Endothelial cell of umbilical vein (primary cell): ENCODE measurements around the gene ZNF74. TPM values are rescaled to one million over a fixed set of nuclear protein-coding genes. Genes with fewer than 3 reads are reported as not detected.

Experiments used
- BruUV-seq: library from RNA; stranded (reverse); fragments of 400-500 nt; replicated peaks from 2 replicates; lab custom pipeline; 2021; lab: Mats Ljungman, UMichigan
- CTCF ChIA-PET: fragments of 300-600, 350-600 bp; sonication (Branson Sonifier 250); formaldehyde crosslinking; loops from one replicate; lab custom pipeline; 2021; ENCODE audit warnings: antibody characterized with exemption, inconsistent platforms; lab: Charles Lee
- POLR2A ChIA-PET: fragments of 300-600, 350-600 bp; sonication (Branson Sonifier 250); formaldehyde crosslinking; loops from one replicate; lab custom pipeline; 2021; ENCODE audit warnings: antibody characterized with exemption, inconsistent platforms; lab: Charles Lee
- DNase-seq: peaks from one replicate; pipeline ENCODE4 v3.0.0-alpha.2; 2011; ENCODE audit warnings: low read depth, low spot score
- FAIRE-seq: peaks from 2 replicates; lab custom pipeline; 2011; peaks lifted over from hg19 to GRCh38; lab: Jason Lieb, UNC
- H2AFZ ChIP-seq: 2 replicates; pipeline ENCODE4 v1.6.0; 2012; ENCODE audit warnings: low read depth, low read length, control low read depth, inconsistent platforms
- H3K27ac ChIP-seq: 2 replicates; pipeline ENCODE4 v1.5.1; 2011; ENCODE audit warnings: low read depth, mild to moderate bottlenecking, control low read depth, low read length, moderate library complexity; ENCODE audit not compliant: insufficient read depth
- H3K27me3 ChIP-seq, 2 experiments: 2 replicates each; pipeline versions ENCODE4 v1.6.0 to v1.6.1; 2011; ENCODE audit warnings: low read length in 2 of 2, mixed read lengths in 1 of 2; ENCODE audit not compliant: control insufficient read depth in 2 of 2, insufficient read depth in 2 of 2
- H3K36me3 ChIP-seq, 2 experiments: 2 replicates in 1 of 2; 3 replicates in 1 of 2; pipeline ENCODE4 v1.5.1; 2011; ENCODE audit warnings: low read length in 2 of 2, mild to moderate bottlenecking in 1 of 2, moderate library complexity in 1 of 2; ENCODE audit not compliant: control insufficient read depth in 2 of 2, insufficient read depth in 2 of 2; ENCODE audit errors: extremely low read depth in 1 of 2
- H3K4me1 ChIP-seq: 3 replicates; pipeline ENCODE4 v1.5.1; 2011; ENCODE audit warnings: mild to moderate bottlenecking, low read length; ENCODE audit not compliant: control insufficient read depth, insufficient read depth; ENCODE audit errors: extremely low read depth
- H3K4me2 ChIP-seq: 2 replicates; pipeline ENCODE4 v1.6.1; 2011; ENCODE audit warnings: low read length, control low read depth, mixed read lengths; ENCODE audit not compliant: insufficient read depth
- H3K4me3 ChIP-seq, 3 experiments: fragments of 200-600 bp in 1 of 3; sonication (generic), shearing (Covaris generic) in 1 of 3; replicated peaks in 1 of 3; 2 replicates each; pipeline ENCODE4 v1.5.1; 2011 to 2016; ENCODE audit warnings: control low read depth in 3 of 3, low read length in 3 of 3, mild to moderate bottlenecking in 2 of 3, inconsistent platforms in 1 of 3, low read depth in 1 of 3, moderate library complexity in 1 of 3; ENCODE audit not compliant: insufficient read depth in 1 of 3
- H3K79me2 ChIP-seq: 2 replicates; pipeline ENCODE4 v1.6.0; 2012; ENCODE audit warnings: low read length, inconsistent platforms; ENCODE audit not compliant: control insufficient read depth, insufficient read depth
- H3K9ac ChIP-seq: replicated peaks from 2 replicates; pipeline ENCODE3; 2011; ENCODE audit warnings: low read length, control low read depth; ENCODE audit not compliant: insufficient read depth; ENCODE audit errors: extremely low read depth
- H3K9me1 ChIP-seq: replicated peaks from 3 replicates; pipeline ENCODE4 v1.6.0; 2011; ENCODE audit warnings: mild to moderate bottlenecking, low read length; ENCODE audit not compliant: control insufficient read depth, insufficient read depth; ENCODE audit errors: extremely low read depth
- H3K9me3 ChIP-seq: replicated peaks from 2 replicates; pipeline ENCODE4 v1.5.1; 2012; ENCODE audit warnings: low read length, inconsistent platforms; ENCODE audit not compliant: control insufficient read depth, insufficient read depth
- H4K20me1 ChIP-seq: replicated peaks from 2 replicates; pipeline ENCODE3; 2011; ENCODE audit warnings: mild to moderate bottlenecking, low read length; ENCODE audit not compliant: control insufficient read depth, insufficient read depth; ENCODE audit errors: extremely low read depth
- EZH2 ChIP-seq: IDR thresholded peaks from 2 replicates; pipeline ENCODE4 v1.6.1; 2012; ENCODE audit warnings: borderline replicate concordance, low read depth, mild to moderate bottlenecking, moderate library complexity, low read length, inconsistent platforms; ENCODE audit not compliant: severe bottlenecking
- FOS ChIP-seq: IDR thresholded peaks from 2 replicates; pipeline ENCODE4 v1.6.1; 2011; ENCODE audit warnings: mild to moderate bottlenecking, low read length, moderate library complexity, borderline replicate concordance; ENCODE audit not compliant: insufficient read depth
- GATA2 ChIP-seq: IDR thresholded peaks from 2 replicates; pipeline ENCODE4 v1.7.0; 2011; ENCODE audit warnings: low read depth, mild to moderate bottlenecking, moderate library complexity, mixed read lengths, low read length; ENCODE audit not compliant: insufficient read length, insufficient read depth
- JUN ChIP-seq: IDR thresholded peaks from 2 replicates; pipeline ENCODE4 v1.6.1; 2011; ENCODE audit warnings: borderline replicate concordance, low read depth; ENCODE audit not compliant: insufficient read length, insufficient read depth
- MYC ChIP-seq: IDR thresholded peaks from one replicate; pipeline ENCODE4 v1.6.1; 2011; ENCODE audit warnings: mild to moderate bottlenecking, low read depth, low read length
- POLR2A ChIP-seq: IDR thresholded peaks from 2 replicates; pipeline ENCODE4 v1.6.1; 2012; ENCODE audit warnings: low read depth, mild to moderate bottlenecking, control low read depth, low read length
- POLR2AphosphoS5 ChIP-seq: IDR thresholded peaks from 2 replicates; pipeline ENCODE4 v1.6.1; 2012; ENCODE audit warnings: low read depth, mild to moderate bottlenecking, control low read depth, low read length, moderate library complexity; ENCODE audit not compliant: insufficient read depth
- dilution Hi-C: fragments of 300-500 bp; cut with MboI; formaldehyde crosslinking; loops from one replicate; pipeline ENCODE4 v1.15.0; 2019; ENCODE audit warnings: low sequenced_read_pairs; ENCODE audit not compliant: extremely low pct_ligation_motif_present
- intact Hi-C: fragments of 100-400 bp; cut with micrococcal nuclease; formaldehyde crosslinking; loops from one replicate; pipeline ENCODE4 v1.10.0; 2022
- polyA plus RNA-seq, 4 experiments: library from polyadenylated mRNA; depleted of rRNA in 3 of 4; stranded (reverse) in 3 of 4; unstranded in 1 of 4; fragments of >200 nt; gene quantifications; 2 replicates each; pipeline versions ENCODE4 v1.2.1 to v1.2.3, GENCODE V29; 2011 to 2012; ENCODE audit warnings: missing spikeins in 1 of 4
- total RNA-seq: library from RNA; stranded (reverse); gene quantifications from 2 replicates; pipeline ENCODE4 v1.2.3, GENCODE V29; 2021
- TF ChIP-seq, protein P1 (sequence below), 2 donors: IDR thresholded peaks; 1 replicate in 1 of 2; 2 replicates in 1 of 2; pipeline ENCODE4 v1.5.1; 2011; ENCODE audit warnings: low read length in 2 of 2, mild to moderate bottlenecking in 2 of 2, moderate library complexity in 2 of 2, control low read depth in 1 of 2, inconsistent platforms in 1 of 2, low read depth in 1 of 2; ENCODE audit not compliant: insufficient read depth in 1 of 2; ENCODE audit errors: extremely low read depth in 1 of 2
- TF ChIP-seq, protein P2 (sequence below): IDR thresholded peaks from 2 replicates; pipeline ENCODE4 v1.6.1; 2011; ENCODE audit not compliant: insufficient read depth, insufficient read length

ZNF74 gene
- total and polyA plus RNA-seq, 2 donors (not counting 3 experiments of a cell fraction or from before 2014, with no cell fraction given) = 8.6 to 13.4 TPM

DNA sequence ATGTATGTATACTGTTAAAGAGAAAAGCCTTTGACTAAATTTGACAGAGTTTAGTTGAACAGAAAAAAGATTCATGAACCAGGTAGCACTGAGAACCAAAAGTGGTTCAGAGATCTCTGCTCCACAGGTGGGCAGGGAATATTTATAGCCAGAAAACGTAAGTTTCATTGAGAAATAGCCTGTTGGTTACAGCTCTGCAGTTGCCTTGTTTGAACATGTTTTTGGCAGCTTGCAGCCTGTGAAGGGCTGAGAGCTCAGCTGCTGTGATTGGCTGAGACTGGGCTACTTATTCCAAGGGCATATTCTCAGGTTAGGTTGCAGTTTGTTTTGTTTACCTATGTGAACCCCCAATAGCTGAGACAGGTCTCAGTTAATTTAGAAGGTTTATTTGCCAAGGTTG, 13.5 kb upstream of the ZNF74 start:
- Histone ChIP-seq H3K9me3 (no peaks in the 10 kb centered on the region), H3K4me2 (no peak overlapping the region), H3K4me1 (no peaks in the 10 kb centered on the region), H3K27me3 (peaks cover 6 to 16% of the 10 kb centered on the region in 2 experiments), H2AFZ (no peak overlapping the region), H3K4me3 (no peak overlapping the region), H4K20me1 (no peaks in the 10 kb centered on the region), H3K27ac (no peak overlapping the region), H3K36me3 (no peaks in the 10 kb centered on the region), H3K9me1 (no peaks in the 10 kb centered on the region), H3K79me2 (no peaks in the 10 kb centered on the region), H3K9ac (no peak overlapping the region)
- FAIRE-seq (no peak), DNase-seq (no peak)
- dilution Hi-C loops (no loop called here), intact Hi-C loops (no loop called here)
- CTCF ChIA-PET = no interaction called here
- no TSS peak for BruUV-seq
- TF ChIP-seq POLR2AphosphoS5 (no peak), JUN (no peak), EZH2 (no peak), GATA2 (no peak), FOS (no peak), MYC (no peak), POLR2A (no peak)
- TF ChIP-seq, protein P1, sequence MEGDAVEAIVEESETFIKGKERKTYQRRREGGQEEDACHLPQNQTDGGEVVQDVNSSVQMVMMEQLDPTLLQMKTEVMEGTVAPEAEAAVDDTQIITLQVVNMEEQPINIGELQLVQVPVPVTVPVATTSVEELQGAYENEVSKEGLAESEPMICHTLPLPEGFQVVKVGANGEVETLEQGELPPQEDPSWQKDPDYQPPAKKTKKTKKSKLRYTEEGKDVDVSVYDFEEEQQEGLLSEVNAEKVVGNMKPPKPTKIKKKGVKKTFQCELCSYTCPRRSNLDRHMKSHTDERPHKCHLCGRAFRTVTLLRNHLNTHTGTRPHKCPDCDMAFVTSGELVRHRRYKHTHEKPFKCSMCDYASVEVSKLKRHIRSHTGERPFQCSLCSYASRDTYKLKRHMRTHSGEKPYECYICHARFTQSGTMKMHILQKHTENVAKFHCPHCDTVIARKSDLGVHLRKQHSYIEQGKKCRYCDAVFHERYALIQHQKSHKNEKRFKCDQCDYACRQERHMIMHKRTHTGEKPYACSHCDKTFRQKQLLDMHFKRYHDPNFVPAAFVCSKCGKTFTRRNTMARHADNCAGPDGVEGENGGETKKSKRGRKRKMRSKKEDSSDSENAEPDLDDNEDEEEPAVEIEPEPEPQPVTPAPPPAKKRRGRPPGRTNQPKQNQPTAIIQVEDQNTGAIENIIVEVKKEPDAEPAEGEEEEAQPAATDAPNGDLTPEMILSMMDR (IDR thresholded peaks at IDR 0.05; ENCODE audit: extremely low read depth in 1 of 2, insufficient read depth in 1 of 2, low read depth in 1 of 2, low read length in 2 of 2) = no peak
- TF ChIP-seq, protein P2, sequence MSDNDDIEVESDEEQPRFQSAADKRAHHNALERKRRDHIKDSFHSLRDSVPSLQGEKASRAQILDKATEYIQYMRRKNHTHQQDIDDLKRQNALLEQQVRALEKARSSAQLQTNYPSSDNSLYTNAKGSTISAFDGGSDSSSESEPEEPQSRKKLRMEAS = no peak
- POLR2A ChIA-PET = no interaction called here
